Measurements from ENCODE around the gene UBE3D.

DNA sequence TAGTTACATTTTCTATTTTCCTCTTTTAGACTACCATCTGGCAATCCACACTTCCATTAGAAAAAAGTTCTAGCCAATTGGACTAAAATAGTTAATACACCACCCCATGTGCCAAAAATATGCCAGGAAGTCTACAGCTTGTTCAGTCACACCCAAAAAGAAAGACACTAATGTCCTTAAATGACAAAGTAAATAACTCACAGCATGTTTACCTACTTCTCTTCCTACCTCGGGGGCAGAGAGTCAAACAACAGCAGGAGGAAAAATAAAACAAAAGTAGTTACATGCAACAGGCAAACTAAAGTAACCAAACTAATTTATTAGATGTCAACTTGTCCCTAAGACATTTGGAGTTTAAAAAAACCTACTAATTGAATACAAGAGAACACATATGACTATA is 57.0 kb downstream of the UBE3D start:
- no peak for TF ChIP-seq EZH2 (IDR thresholded peaks at IDR 0.05)
- TF ChIP-seq POLR2AphosphoS5 (IDR thresholded peaks at IDR 0.05; ENCODE audit: borderline replicate concordance, low read depth, low read length): no peak
